Esophagus squamous epithelium (tissue), 5 donors: ENCODE results near the gene KRT77. TPM values are rescaled to one million over a fixed set of nuclear protein-coding genes. Genes with fewer than 3 reads are reported as not detected.

Source experiments
- DNase-seq: peaks from one replicate; lab custom pipeline; 2025; lab: John Stamatoyannopoulos, UW
- H3K27ac ChIP-seq, 4 donors: fragments of 200-600 bp; sonication (generic); one replicate each; pipeline ENCODE4 v1.5.1; 2016 to 2019; ENCODE audit warnings: mild to moderate bottlenecking in 1 of 4
- H3K27me3 ChIP-seq, 4 donors: fragments of 200-600 bp; sonication (generic); 1 replicate in 3 of 4; 2 replicates in 1 of 4; pipeline versions ENCODE4 v1.5.1 to v1.6.0; 2017 to 2021; ENCODE audit warnings: antibody characterized with exemption in 1 of 4
- H3K36me3 ChIP-seq, 3 donors: fragments of 200-600 bp; sonication (generic); one replicate each; pipeline ENCODE4 v1.5.1; 2016 to 2019
- H3K4me1 ChIP-seq, 3 donors: fragments of 200-600 bp; sonication (generic); one replicate each; pipeline ENCODE4 v1.5.1; 2017 to 2019
- H3K4me3 ChIP-seq, 4 donors: fragments of 200-600 bp; sonication (generic); 1 replicate in 3 of 4; 2 replicates in 1 of 4; pipeline ENCODE4 v1.5.1; 2016 to 2019; ENCODE audit warnings: mild to moderate bottlenecking in 2 of 4, moderate library complexity in 1 of 4
- H3K9me3 ChIP-seq, 3 donors: fragments of 200-600 bp; sonication (generic); one replicate each; pipeline ENCODE4 v1.5.1; 2016 to 2019
- WGBS, 2 donors: methylation state at CpG; one replicate each; pipeline ENCODE4 v1.1.5; 2018; 5-methylcytosine and 5-hydroxymethylcytosine counted together
- intact Hi-C: fragments of 100-400 bp; cut with DNase I; formaldehyde crosslinking; loops from one replicate; pipeline ENCODE4 v1.15.0; 2022
- total RNA-seq, 4 donors: library from RNA; depleted of rRNA; stranded (reverse); fragments of >200 nt; gene quantifications; one replicate each; pipeline ENCODE4 v1.1.0, GENCODE V29; 2016
- TF ChIP-seq, protein P1 (sequence below), 6 experiments: fragments of 450-650 bp in 4 of 6; fragments of 200-600 bp in 2 of 6; sonication (generic) in 2 of 6; IDR thresholded peaks; one replicate each; pipeline ENCODE4 v1.5.1; 2016 to 2019; ENCODE audit warnings: antibody characterized with exemption in 6 of 6, mild to moderate bottlenecking in 4 of 6, moderate library complexity in 4 of 6
- donor health status: DM: yes; HTN: yes; CAD: no.

Gene KRT77
- total RNA-seq, 4 donors from 2014 or later = not detected

DNA sequence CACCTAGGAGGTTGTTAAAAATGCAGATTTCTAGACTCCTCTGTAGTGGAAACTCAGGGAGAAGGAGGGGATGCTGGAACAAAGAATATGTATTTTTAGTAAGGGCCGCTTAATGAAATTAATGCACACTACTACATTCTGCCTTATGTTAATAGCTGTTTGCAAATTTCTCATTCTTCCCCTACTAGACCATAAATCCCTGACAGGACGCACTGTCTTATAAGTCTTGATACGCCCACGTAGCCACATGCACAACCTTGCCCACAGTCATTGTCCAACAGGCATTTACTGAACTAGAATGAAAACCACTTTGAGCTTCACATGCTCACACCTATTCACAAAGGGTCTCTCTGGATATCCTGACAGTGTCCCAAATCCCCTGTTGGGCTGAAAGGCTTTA is 61.9 kb downstream of the KRT77 start:
- no peak overlapping the region for H3K4me3 ChIP-seq
- WGBS, 2 donors = 46 to 52% methylated on average over 4 of the region's 4 CpGs
- no peaks in the 10 kb centered on the region for H3K9me3 ChIP-seq
- no peak for DNase-seq
- no peaks in the 10 kb centered on the region for H3K36me3 ChIP-seq
- H3K27me3 ChIP-seq = peaks cover 0 to 24% (median 0%) of the 10 kb centered on the region in 4 donors
- intact Hi-C loops = no loop called here
- TF ChIP-seq, protein P1, sequence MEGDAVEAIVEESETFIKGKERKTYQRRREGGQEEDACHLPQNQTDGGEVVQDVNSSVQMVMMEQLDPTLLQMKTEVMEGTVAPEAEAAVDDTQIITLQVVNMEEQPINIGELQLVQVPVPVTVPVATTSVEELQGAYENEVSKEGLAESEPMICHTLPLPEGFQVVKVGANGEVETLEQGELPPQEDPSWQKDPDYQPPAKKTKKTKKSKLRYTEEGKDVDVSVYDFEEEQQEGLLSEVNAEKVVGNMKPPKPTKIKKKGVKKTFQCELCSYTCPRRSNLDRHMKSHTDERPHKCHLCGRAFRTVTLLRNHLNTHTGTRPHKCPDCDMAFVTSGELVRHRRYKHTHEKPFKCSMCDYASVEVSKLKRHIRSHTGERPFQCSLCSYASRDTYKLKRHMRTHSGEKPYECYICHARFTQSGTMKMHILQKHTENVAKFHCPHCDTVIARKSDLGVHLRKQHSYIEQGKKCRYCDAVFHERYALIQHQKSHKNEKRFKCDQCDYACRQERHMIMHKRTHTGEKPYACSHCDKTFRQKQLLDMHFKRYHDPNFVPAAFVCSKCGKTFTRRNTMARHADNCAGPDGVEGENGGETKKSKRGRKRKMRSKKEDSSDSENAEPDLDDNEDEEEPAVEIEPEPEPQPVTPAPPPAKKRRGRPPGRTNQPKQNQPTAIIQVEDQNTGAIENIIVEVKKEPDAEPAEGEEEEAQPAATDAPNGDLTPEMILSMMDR (IDR thresholded peaks at IDR 0.05) = no peak
- no peak overlapping the region for H3K27ac ChIP-seq
- H3K4me1 ChIP-seq = peaks cover 0 to 8% (median 0%) of the 10 kb centered on the region in 3 donors

Other genes starting within 250 kb of the KRT77 start
- 1,000 to 10,000 TPM in 3 of 4 donors, 10 to 100 TPM in 1; 99.0 to 3,532 (median 1,742) TPM for gene KRT6C, start 229.7 kb downstream of the KRT77 start, total RNA-seq
- over 10,000 TPM in 3 of 4 donors, 1,000 to 10,000 TPM in 1; 1,263 to 22,053 (median 17,717) TPM for gene KRT6A, start 210.3 kb downstream of the KRT77 start, total RNA-seq
- gene KRT5, start 183.1 kb downstream of the KRT77 start, total RNA-seq = over 10,000 TPM in 1 of 4 donors, 1,000 to 10,000 TPM in 3; 7,921 to 12,107 (median 9,375) TPM
- gene KRT71, start 150.4 kb downstream of the KRT77 start, total RNA-seq = not detected
- gene KRT74, start 129.7 kb downstream of the KRT77 start, total RNA-seq = 1 to 10 TPM in 1 of 4 donors, under 1 TPM in 1, not detected in 2; 0.19 to 6.7 TPM
- gene KRT72, start 102.1 kb downstream of the KRT77 start, total RNA-seq = not detected
- gene KRT73, start 85.0 kb downstream of the KRT77 start, total RNA-seq = under 1 TPM in 1 of 4 donors, not detected in 3; 0.15 TPM
- gene KRT2, start 51.3 kb downstream of the KRT77 start, total RNA-seq = under 1 TPM in 2 of 4 donors, not detected in 2; 0.95 to 0.99 TPM
- 10 to 100 TPM in 1 of 4 donors, 1 to 10 TPM in 2, under 1 TPM in 1; 0.19 to 43.7 (median 2.4) TPM for gene KRT1, start 23.1 kb downstream of the KRT77 start, total RNA-seq
- gene KRT76, start 73.8 kb upstream of the KRT77 start, total RNA-seq = not detected
- 1 to 10 TPM in 2 of 4 donors, under 1 TPM in 2; 0.57 to 1.6 (median 0.86) TPM for gene KRT3, start 92.6 kb upstream of the KRT77 start, total RNA-seq
- gene KRT4, start 110.6 kb upstream of the KRT77 start, total RNA-seq = over 10,000 TPM in 2 of 4 donors, 1,000 to 10,000 TPM in 2; 3,147 to 27,876 (median 8,563) TPM
- gene KRT79, start 130.8 kb upstream of the KRT77 start, total RNA-seq = 1 to 10 TPM in 1 of 4 donors, not detected in 3; 1.8 TPM
- 100 to 1,000 TPM; 194 to 481 (median 307) TPM for gene KRT78, start 145.5 kb upstream of the KRT77 start, total RNA-seq
- 10 to 100 TPM; 27.2 to 50.2 (median 38.2) TPM for gene KRT8, start 201.6 kb upstream of the KRT77 start, total RNA-seq
- 100 to 1,000 TPM; 141 to 169 (median 153) TPM for gene KRT18, start 245.6 kb upstream of the KRT77 start, total RNA-seq